ENCODE results near the gene ECHS1.

Gene ECHS1

DNA sequence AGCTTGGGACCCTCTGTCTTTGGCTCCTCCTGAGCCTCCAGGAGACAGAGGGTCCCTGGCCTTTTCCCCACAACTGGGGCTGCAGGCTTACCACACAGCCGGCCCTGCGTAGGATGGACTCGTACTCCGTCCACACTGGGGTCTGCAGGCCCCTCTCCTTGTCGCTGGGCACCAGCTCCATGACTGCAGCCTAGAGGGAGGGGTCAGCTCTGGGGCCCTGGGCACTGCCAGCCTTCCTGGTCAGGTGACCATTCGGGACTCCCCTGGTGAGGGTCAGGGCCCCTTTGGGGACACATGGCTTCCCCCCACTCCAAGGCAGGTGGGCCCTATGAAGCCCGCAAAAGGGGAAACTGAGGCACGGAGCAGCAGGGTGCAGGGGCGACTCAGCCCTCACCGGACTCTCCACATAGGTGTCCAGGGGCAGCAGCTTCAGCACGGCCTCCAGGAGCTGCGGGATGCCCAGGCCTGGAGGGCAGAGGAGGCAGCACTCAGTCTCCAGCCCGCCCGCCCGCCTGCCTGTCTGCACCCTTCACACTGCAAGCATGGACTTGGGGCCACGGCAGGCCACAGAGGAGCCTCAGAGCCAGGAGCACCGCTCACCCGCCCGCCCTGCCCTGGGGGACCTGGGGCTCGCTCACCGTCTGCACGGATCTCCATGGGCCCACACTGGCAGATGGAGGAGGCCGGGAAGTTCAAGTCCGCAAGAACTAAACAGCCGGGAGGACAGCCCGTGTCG, 16.4 kb downstream of the ECHS1 start:
- DNase-seq = no peak

DNA sequence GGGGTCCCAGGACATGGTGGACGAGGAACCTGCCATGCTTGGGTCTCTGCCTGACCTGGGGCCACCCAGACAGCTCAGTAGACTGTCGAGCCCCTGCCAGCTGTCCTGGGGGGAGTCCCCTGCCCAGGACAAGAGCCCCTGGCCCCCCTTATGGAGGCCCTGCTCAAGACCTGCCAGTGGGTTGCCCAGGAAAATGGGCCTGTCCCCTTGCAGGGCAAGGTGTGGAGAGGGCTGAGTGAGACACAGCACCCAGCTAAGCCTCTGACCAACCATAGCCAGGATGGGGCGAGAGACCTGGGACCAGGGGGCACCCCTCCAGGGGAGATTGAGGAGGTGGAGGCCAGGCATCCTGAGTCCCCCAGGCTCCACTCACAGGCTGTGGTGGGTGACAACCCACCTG, 17.2 kb downstream of the ECHS1 start:
- DNase-seq = no peak

- no peak for DNase-seq
Measured at GRCh38 chr10:133355266-133355665, 17.9 kb downstream of the ECHS1 start.

GRCh38 chr10:133354672-133355240, 18.4 kb downstream of the ECHS1 start:
- no peak for DNase-seq

GRCh38 chr10:133353988-133354605, 19.1 kb downstream of the ECHS1 start:
- no peak for DNase-seq

DNA sequence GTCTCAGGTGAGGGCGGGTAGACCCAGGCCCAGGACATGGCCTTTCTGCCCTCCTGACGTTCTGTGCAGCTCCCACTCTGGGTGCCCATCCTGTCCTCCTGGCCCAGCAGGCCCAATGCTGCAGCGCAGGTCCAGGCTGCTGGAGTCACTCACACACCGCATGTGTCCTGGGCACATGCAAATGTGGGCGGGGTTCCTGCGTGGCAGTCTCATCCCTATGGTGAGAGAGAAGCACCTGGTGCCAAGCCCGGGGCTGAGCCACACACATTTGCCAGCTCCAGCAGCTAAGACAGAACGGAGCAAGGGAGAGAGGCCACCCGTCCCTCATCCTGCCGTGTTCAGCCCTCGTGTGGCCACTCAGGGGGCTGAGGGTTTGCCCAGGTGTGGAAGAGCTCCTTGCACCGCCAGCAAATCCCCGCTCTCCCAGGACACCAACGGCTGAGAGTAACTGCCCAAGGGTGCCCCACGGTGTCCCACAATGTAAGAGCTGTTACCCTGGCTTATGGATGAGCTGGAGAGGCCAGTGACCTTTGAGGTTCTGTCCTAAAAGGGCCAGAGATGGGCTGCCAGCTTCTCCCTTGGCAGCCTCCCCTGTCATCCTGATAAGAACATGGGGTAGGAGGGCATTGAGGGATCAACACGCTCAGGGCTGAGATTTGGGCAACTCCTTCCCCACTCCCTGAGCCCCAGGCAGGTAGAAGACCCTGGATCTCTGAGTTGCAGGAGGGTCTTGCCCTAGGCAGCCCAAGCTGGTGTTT, 19.8 kb downstream of the ECHS1 start:
- no peak for DNase-seq

GRCh38 chr10:133351408-133352318, 21.5 kb downstream of the ECHS1 start:
- no peak for DNase-seq

GRCh38 chr10:133350950-133351329, 22.2 kb downstream of the ECHS1 start:
- DNase-seq = no peak

- no peak for DNase-seq
Measured at GRCh38 chr10:133350283-133350949, 22.7 kb downstream of the ECHS1 start.

- no peak for DNase-seq
Measured at GRCh38 chr10:133349577-133350011, 23.6 kb downstream of the ECHS1 start.

- no peak for DNase-seq
Measured at GRCh38 chr10:133349160-133349568, 24.0 kb downstream of the ECHS1 start.

DNA sequence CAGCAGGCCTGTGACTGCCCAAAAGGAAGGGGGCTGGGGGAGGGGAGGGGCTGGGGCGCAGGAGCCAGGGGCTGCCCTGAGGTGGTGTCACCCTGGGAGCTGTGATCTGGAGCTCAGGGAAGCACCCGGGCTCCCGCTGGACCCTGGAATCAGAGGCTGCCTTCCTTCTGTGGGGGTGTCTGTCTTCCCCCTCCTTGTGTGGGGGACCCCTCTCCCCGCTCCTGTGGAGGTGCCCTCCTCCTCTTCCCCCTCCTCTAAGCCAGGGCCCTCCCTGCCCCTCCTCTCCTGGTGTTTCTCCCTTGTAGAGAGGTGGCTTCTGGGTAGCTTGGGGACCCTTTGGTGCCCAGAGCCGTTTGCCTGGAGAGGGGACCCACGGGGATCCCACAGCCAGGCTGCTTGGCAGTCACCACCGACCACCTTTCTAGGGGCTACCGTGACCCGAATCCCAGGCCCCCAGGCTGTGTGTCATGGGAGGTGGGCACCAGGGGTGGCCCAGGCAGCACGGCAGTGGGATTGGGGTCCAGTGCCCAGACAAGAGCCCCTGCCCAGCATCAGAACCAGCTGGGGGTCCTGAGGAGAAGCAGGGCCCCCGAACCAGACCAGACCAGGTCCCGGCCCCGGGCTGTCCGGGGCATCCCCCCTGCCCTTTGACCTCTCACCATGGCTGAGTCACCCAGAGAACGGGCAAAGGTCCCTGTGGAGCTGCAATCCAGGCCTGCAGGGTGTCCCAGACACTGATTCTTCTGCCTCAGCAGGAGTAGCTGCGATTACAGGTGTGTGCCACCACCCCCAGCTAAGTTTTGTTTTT, 25.2 kb downstream of the ECHS1 start:
- peak; percentile 32 for DNase-seq

- DNase-seq = no peak
Measured at GRCh38 chr10:133346413-133346812, 26.7 kb downstream of the ECHS1 start.

DNA sequence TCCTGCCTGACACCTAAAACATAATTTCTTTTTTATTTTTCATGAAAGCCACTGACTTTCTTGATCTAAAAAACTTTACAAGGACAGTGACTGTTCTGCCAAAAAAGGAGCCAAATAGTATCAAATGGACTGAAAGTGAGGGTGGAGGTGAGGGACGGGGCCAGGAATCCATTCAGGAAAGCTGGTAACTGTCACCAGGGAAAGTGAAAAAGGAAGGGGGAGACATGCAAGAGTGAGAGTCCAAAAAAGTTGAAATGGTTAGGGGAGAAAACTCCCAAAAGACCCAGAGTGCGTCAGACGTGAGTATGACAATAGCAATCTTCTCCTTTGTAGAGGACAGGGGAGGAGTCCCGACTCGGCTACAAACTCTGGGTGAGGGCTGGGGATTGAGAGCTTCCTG, 28.9 kb downstream of the ECHS1 start:
- no peak for DNase-seq

GRCh38 chr10:133343558-133343957, 29.6 kb downstream of the ECHS1 start:
- DNase-seq = no peak

- no peak for DNase-seq
Measured at GRCh38 chr10:133342942-133343341, 30.2 kb downstream of the ECHS1 start.

DNA sequence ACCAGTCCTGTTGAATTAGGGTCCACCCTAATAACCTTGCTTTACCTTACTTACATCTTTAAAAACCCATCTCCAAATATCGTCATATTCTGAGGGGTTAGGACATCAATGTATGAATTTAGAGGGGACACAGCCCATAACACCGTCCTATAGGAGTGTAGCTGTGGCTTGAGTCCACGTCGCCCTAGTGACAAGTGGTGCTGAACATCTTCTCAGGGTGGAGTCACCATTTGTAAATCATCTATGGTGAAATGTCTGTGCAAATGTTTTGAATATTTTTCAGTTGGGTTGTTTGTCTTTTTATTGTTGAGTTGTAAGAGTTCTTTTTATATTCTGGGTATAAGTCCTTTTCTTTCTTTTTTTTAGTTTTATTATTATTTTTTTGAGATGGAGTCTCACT, 31.2 kb downstream of the ECHS1 start:
- DNase-seq = no peak

GRCh38 chr10:133339708-133340380, 33.3 kb downstream of the ECHS1 start:
- no peak for DNase-seq

- no peak for DNase-seq
Measured at GRCh38 chr10:133338080-133339071, 34.8 kb downstream of the ECHS1 start.
